Peyer's patch (tissue), 4 donors: ENCODE data around the gene KRT83. TPM values are rescaled to one million over a fixed set of nuclear protein-coding genes. Genes with fewer than 3 reads are reported as not detected.
"Not testable (repeated sequence)": the region's sequence is repeated elsewhere in the genome, so short reads cannot be mapped to it uniquely, and the experiment has no call there.

ENCODE experiments used
- DNase-seq, 3 donors: peaks; one replicate each; pipeline ENCODE4 v3.0.0-alpha.2; 2017 to 2019
- H3K27ac ChIP-seq, 4 donors: fragments of 200-600 bp; sonication (generic); one replicate each; pipeline ENCODE4 v1.5.1; 2016 to 2019
- H3K27me3 ChIP-seq, 2 donors: fragments of 200-600 bp; sonication (generic); one replicate each; pipeline ENCODE4 v1.5.1; 2019
- H3K36me3 ChIP-seq, 3 donors: fragments of 200-600 bp; sonication (generic); one replicate each; pipeline ENCODE4 v1.5.1; 2016 to 2019
- H3K4me1 ChIP-seq, 4 donors: fragments of 200-600 bp; sonication (generic); one replicate each; pipeline ENCODE4 v1.5.1; 2016 to 2019
- H3K4me3 ChIP-seq, 4 donors: fragments of 200-600 bp; sonication (generic); 1 replicate in 3 of 4; 2 replicates in 1 of 4; pipeline ENCODE4 v1.5.1; 2016 to 2019; ENCODE audit warnings: mild to moderate bottlenecking in 1 of 4
- H3K9me3 ChIP-seq, 4 donors: fragments of 200-600 bp; sonication (generic); one replicate each; pipeline ENCODE4 v1.5.1; 2016 to 2019; ENCODE audit warnings: mild to moderate bottlenecking in 1 of 4
- CTCF ChIP-seq, 6 experiments: fragments of 450-650 bp in 4 of 6; fragments of 200-600 bp in 2 of 6; sonication (generic) in 1 of 6; IDR thresholded peaks; one replicate each; pipeline ENCODE4 v1.5.1; 2017 to 2019; ENCODE audit warnings: antibody characterized with exemption in 6 of 6, mild to moderate bottlenecking in 3 of 6, moderate library complexity in 1 of 6
- POLR2A ChIP-seq, 2 donors: fragments of 450-650 bp; IDR thresholded peaks; one replicate each; pipeline ENCODE4 v1.5.1; 2017; ENCODE audit warnings: antibody characterized with exemption in 2 of 2, mild to moderate bottlenecking in 2 of 2, moderate library complexity in 2 of 2
- total RNA-seq, 4 donors: library from RNA; depleted of rRNA; stranded (reverse); fragments of >200 nt; gene quantifications; one replicate each; pipeline ENCODE4 v1.1.0, GENCODE V29; 2016

KRT83 gene
- total RNA-seq, 4 donors from 2014 or later: not detected

- TF ChIP-seq POLR2A (IDR thresholded peaks at IDR 0.05) (no peak), CTCF (IDR thresholded peaks at IDR 0.05) (no peak)
- Histone ChIP-seq H3K9me3 (no peaks in the 10 kb centered on the region), H3K4me1 (no peaks in the 10 kb centered on the region), H3K4me3 (no peak overlapping the region), H3K36me3 (no peaks in the 10 kb centered on the region), H3K27ac (no peak overlapping the region), H3K27me3 (no peaks in the 10 kb centered on the region)
- DNase-seq: no peak
Observed at GRCh38 chr12:52347551-52348510, 26.6 kb upstream of the KRT83 start.

- TF ChIP-seq POLR2A (IDR thresholded peaks at IDR 0.05) (no peak), CTCF (IDR thresholded peaks at IDR 0.05) (no peak)
- DNase-seq: no peak
- no peak overlapping the region for H3K27ac ChIP-seq
- H3K4me1 ChIP-seq: no peaks in the 10 kb centered on the region
- no peaks in the 10 kb centered on the region for H3K27me3 ChIP-seq
- no peaks in the 10 kb centered on the region for H3K36me3 ChIP-seq
- H3K9me3 ChIP-seq: no peaks in the 10 kb centered on the region
- H3K4me3 ChIP-seq: no peak overlapping the region
Observed at GRCh38 chr12:52347016-52347415, 25.8 kb upstream of the KRT83 start.

- no peaks in the 10 kb centered on the region for H3K36me3 ChIP-seq
- no peak overlapping the region for H3K4me3 ChIP-seq
- DNase-seq: no peak
- H3K27ac ChIP-seq: no peak overlapping the region
- H3K9me3 ChIP-seq: no peaks in the 10 kb centered on the region
- TF ChIP-seq CTCF (IDR thresholded peaks at IDR 0.05) (no peak), POLR2A (IDR thresholded peaks at IDR 0.05) (no peak)
- no peaks in the 10 kb centered on the region for H3K4me1 ChIP-seq
- no peaks in the 10 kb centered on the region for H3K27me3 ChIP-seq
Observed at GRCh38 chr12:52346593-52346992, 25.4 kb upstream of the KRT83 start.

GRCh38 chr12:52345041-52345440 lies 23.8 kb upstream of the KRT83 start:
- H3K4me3 ChIP-seq, H3K36me3 ChIP-seq, H3K27ac ChIP-seq, H3K27me3 ChIP-seq, DNase-seq, H3K4me1 ChIP-seq, H3K9me3 ChIP-seq: not testable (repeated sequence)

GRCh38 chr12:52344111-52344510 lies 22.9 kb upstream of the KRT83 start:
- H3K9me3 ChIP-seq: no peaks in the 10 kb centered on the region
- H3K36me3 ChIP-seq: no peaks in the 10 kb centered on the region
- TF ChIP-seq POLR2A (IDR thresholded peaks at IDR 0.05) (no peak), CTCF (IDR thresholded peaks at IDR 0.05) (no peak)
- no peaks in the 10 kb centered on the region for H3K27me3 ChIP-seq
- no peak overlapping the region for H3K27ac ChIP-seq
- no peak for DNase-seq
- H3K4me1 ChIP-seq: no peaks in the 10 kb centered on the region
- no peak overlapping the region for H3K4me3 ChIP-seq

GRCh38 chr12:52343550-52343949 lies 22.4 kb upstream of the KRT83 start:
- H3K36me3 ChIP-seq: no peaks in the 10 kb centered on the region
- H3K4me1 ChIP-seq: no peaks in the 10 kb centered on the region
- TF ChIP-seq CTCF (IDR thresholded peaks at IDR 0.05) (no peak), POLR2A (IDR thresholded peaks at IDR 0.05) (no peak)
- H3K27ac ChIP-seq: no peak overlapping the region
- H3K27me3 ChIP-seq: no peaks in the 10 kb centered on the region
- H3K4me3 ChIP-seq: no peak overlapping the region
- H3K9me3 ChIP-seq: no peaks in the 10 kb centered on the region
- no peak for DNase-seq
